GM12878 (cell line): ENCODE measurements around the gene EHD1. TPM values are rescaled to one million over a fixed set of nuclear protein-coding genes. Genes with fewer than 3 reads are reported as not detected.

Source experiments
- CEBPB ChIP-seq, 2 experiments: fragments of 150-350 bp in 1 of 2; IDR thresholded peaks; 2 replicates each; pipeline ENCODE4 v1.6.1; 2012 to 2014; ENCODE audit warnings: low read depth in 2 of 2, low read length in 2 of 2, borderline replicate concordance in 1 of 2, inconsistent platforms in 1 of 2
- CHD2 ChIP-seq: IDR thresholded peaks from 2 replicates; pipeline ENCODE4 v1.6.1; 2011; ENCODE audit warnings: low read depth, low read length, improper control_type of control experiment, borderline replicate concordance
- DPF2 ChIP-seq: fragments of 450-650 bp; IDR thresholded peaks from 2 replicates; pipeline ENCODE4 v1.6.1; 2017; ENCODE audit warnings: mild to moderate bottlenecking
- EP300 ChIP-seq, 2 experiments: fragments of 150-350 bp in 1 of 2; IDR thresholded peaks; 2 replicates each; pipeline ENCODE4 v1.6.1; 2011 to 2012; ENCODE audit warnings: low read depth in 2 of 2, low read length in 2 of 2, borderline replicate concordance in 1 of 2, improper control_type of control experiment in 1 of 2, inconsistent platforms in 1 of 2; ENCODE audit not compliant: control insufficient read depth in 1 of 2
- ESRRA ChIP-seq: IDR thresholded peaks from 2 replicates; pipeline ENCODE4 v1.6.1; 2012; ENCODE audit warnings: mild to moderate bottlenecking, low read length, improper control_type of control experiment
- EZH2 ChIP-seq: IDR thresholded peaks from 2 replicates; pipeline ENCODE4 v1.6.1; 2012; ENCODE audit warnings: low read depth, mild to moderate bottlenecking, control low read depth, inconsistent platforms, low read length, borderline replicate concordance; ENCODE audit not compliant: control insufficient read depth
- FOXK2 ChIP-seq: fragments of 450-650 bp; IDR thresholded peaks from 2 replicates; pipeline ENCODE4 v1.6.1; 2017; ENCODE audit warnings: mild to moderate bottlenecking, moderate library complexity
- HDAC6 ChIP-seq: fragments of 200-600 bp; sonication (generic); IDR thresholded peaks from one replicate; pipeline ENCODE4 v1.8.0; 2017; ENCODE audit warnings: antibody characterized with exemption; ENCODE audit not compliant: unreplicated experiment
- HDGF ChIP-seq: fragments of 450-650 bp; IDR thresholded peaks from 2 replicates; pipeline ENCODE4 v1.6.1; 2016; ENCODE audit warnings: antibody characterized with exemption
- IKZF1 ChIP-seq: fragments of 450-650 bp; conservative IDR thresholded peaks from 2 replicates; pipeline ENCODE4 v1.6.1; 2017; ENCODE audit warnings: antibody characterized with exemption, mild to moderate bottlenecking
- MEF2A ChIP-seq: IDR thresholded peaks from 2 replicates; pipeline ENCODE4 v1.6.1; 2011; ENCODE audit warnings: low read depth, mild to moderate bottlenecking, low read length, moderate library complexity; ENCODE audit not compliant: insufficient read depth
- NFXL1 ChIP-seq: fragments of 450-650 bp; IDR thresholded peaks from 2 replicates; pipeline ENCODE4 v1.6.1; 2017; ENCODE audit warnings: antibody characterized with exemption, mild to moderate bottlenecking, borderline replicate concordance
- NFYA ChIP-seq: IDR thresholded peaks from 2 replicates; pipeline ENCODE4 v1.6.1; 2011; ENCODE audit warnings: low read depth, mild to moderate bottlenecking, low read length, improper control_type of control experiment, borderline replicate concordance
- PAX5 ChIP-seq: IDR thresholded peaks from 2 replicates; pipeline ENCODE4 v1.6.1; 2011; ENCODE audit warnings: low read depth, low read length, borderline replicate concordance
- PML ChIP-seq: IDR thresholded peaks from 2 replicates; pipeline ENCODE4 v1.6.1; 2012; ENCODE audit warnings: low read length, inconsistent platforms
- POLR2AphosphoS2 ChIP-seq: IDR thresholded peaks from 2 replicates; pipeline ENCODE4 v1.6.1; 2011; ENCODE audit warnings: low read depth, mild to moderate bottlenecking, low read length, improper control_type of control experiment, moderate library complexity
- RB1 ChIP-seq: fragments of 450-650 bp; formaldehyde crosslinking; IDR thresholded peaks from 2 replicates; pipeline ENCODE4 v1.6.1; 2017; ENCODE audit warnings: mild to moderate bottlenecking, borderline replicate concordance
- RBBP5 ChIP-seq: fragments of 200-600 bp; sonication (generic); conservative IDR thresholded peaks from 2 replicates; pipeline ENCODE4 v1.6.1; 2016
- WRNIP1 ChIP-seq: IDR thresholded peaks from 2 replicates; pipeline ENCODE4 v1.6.1; 2011; ENCODE audit warnings: low read depth, low read length, improper control_type of control experiment, borderline replicate concordance
- YY1 ChIP-seq: IDR thresholded peaks from 2 replicates; pipeline ENCODE4 v1.6.1; 2011; ENCODE audit warnings: low read depth, mild to moderate bottlenecking, low read length
- ZNF274 ChIP-seq: IDR thresholded peaks from one replicate; pipeline ENCODE4 v1.8.0; 2011; ENCODE audit not compliant: insufficient read length, insufficient read depth
- ZNF592 ChIP-seq: fragments of 450-650 bp; IDR thresholded peaks from 2 replicates; pipeline ENCODE4 v1.6.1; 2017; ENCODE audit warnings: mild to moderate bottlenecking, moderate library complexity
- polyA plus RNA-seq, 11 experiments: library from polyadenylated mRNA; depleted of rRNA in 4 of 11; unstranded in 6 of 11; stranded (reverse) in 5 of 11; fragments of >200 nt; fragmentation: Nextera tagmentation in 4 of 11; fragmentation: Illumina TruSeq in 1 of 11; extraction: Ambion mirVana in 4 of 11; extraction: Trizol in 1 of 11; gene quantifications; 1 replicate in 1 of 11; 2 replicates in 10 of 11; pipeline versions ENCODE4 v1.2.1 to v1.2.3, GENCODE V29; 2011 to 2016; ENCODE audit warnings: inconsistent platforms in 2 of 11, missing spikeins in 2 of 11, low read depth in 1 of 11
- total RNA-seq, 4 experiments: library from RNA; depleted of rRNA in 3 of 4; stranded (reverse); fragments of >200 nt in 3 of 4; fragmentation: Illumina TruSeq in 1 of 4; extraction: Trizol in 1 of 4; gene quantifications; 2 replicates each; pipeline versions ENCODE4 v1.2.1 to v1.2.3, GENCODE V29; 2013 to 2021
- TF ChIP-seq, protein P1 (sequence below): IDR thresholded peaks from 2 replicates; pipeline ENCODE4 v1.6.1; 2011; ENCODE audit warnings: mild to moderate bottlenecking, low read depth, low read length, moderate library complexity; ENCODE audit not compliant: insufficient replicate concordance
- TF ChIP-seq, protein P2 (sequence below): IDR thresholded peaks from 2 replicates; pipeline ENCODE4 v1.6.1; 2011; ENCODE audit warnings: borderline replicate concordance, low read depth, mild to moderate bottlenecking, moderate library complexity, low read length; ENCODE audit not compliant: insufficient read depth, poor library complexity, severe bottlenecking

Gene EHD1
- total and polyA plus RNA-seq, 10 of the 15 experiments (the other 5 are each of a cell fraction or from before 2014, with no cell fraction given), result 1.0 to 165 (median 66.5) TPM

DNA sequence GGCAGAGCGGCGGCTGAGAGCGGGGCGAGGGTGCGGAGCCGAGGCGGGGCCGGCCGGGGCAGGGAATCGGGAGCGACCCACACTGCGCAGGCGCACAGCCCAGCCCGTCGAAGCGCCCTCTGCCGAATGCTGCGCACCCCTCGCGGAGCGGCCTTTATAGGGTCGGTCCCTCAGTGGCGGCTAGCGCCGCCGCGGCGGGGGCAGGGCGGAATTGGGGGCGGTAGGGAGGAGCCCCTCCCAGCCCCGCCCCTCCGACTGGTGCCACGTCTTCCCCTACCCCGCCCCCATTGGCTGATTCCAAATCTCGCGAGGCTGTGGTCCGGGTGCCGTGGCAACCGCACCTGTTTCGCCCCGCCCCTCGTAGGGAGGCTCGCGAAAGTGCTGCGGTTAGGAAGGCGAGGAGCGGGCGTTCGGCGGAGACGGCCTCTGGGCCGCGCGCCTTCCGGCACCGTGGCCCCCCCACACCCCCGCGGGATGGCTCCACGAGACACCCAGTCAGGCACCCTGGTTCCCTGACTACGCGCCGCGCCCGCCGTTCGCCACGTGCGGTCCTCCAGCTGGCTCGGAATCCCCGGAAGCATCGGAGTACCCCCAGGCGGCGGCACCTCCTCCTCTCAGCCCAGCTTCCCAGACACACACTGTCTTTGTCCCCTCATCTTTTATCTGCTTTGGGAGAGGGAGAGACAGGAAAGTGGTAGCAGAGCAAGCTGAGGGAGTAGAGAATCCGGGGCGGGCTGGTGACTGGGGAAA is at the start of gene EHD1 (continued):
- TF ChIP-seq YY1 (peak; percentile 86), RBBP5 (no peak), NFXL1 (no peak), IKZF1 (peak; percentile 89), POLR2AphosphoS2 (peak; percentile 99), CEBPB (IDR thresholded peaks at IDR 0.05; ENCODE audit: borderline replicate concordance in 1 of 2, low read depth in 2 of 2, low read length in 2 of 2) (no peak), RB1 (peak; percentile 69; the same call in 1 of the 2 replicates), ESRRA (peak; percentile 70; the same call in 1 of the 2 replicates), PML (no peak), FOXK2 (no peak), DPF2 (peak; percentile 88), EP300 (IDR thresholded peaks at IDR 0.05; ENCODE audit: borderline replicate concordance in 1 of 2, control insufficient read depth in 1 of 2, low read depth in 2 of 2, low read length in 2 of 2) (0 out of 4 replicates have a peak, but pooled peaks of 1 of the 2 experiments have one; percentile 35), HDGF (peak; percentile 86; the same call in 1 of the 2 replicates), EZH2 (no peak), ZNF592 (0 out of 2 replicates have a peak, but pooled peaks have one; percentile 5), HDAC6 (peak; percentile 56), CHD2 (peak; percentile 99), PAX5 (peak; percentile 69; the same call in 1 of the 2 replicates), ZNF274 (no peak), MEF2A (0 out of 2 replicates have a peak, but pooled peaks have one; percentile 32), NFYA (no peak), WRNIP1 (no peak)
- TF ChIP-seq, protein P1, sequence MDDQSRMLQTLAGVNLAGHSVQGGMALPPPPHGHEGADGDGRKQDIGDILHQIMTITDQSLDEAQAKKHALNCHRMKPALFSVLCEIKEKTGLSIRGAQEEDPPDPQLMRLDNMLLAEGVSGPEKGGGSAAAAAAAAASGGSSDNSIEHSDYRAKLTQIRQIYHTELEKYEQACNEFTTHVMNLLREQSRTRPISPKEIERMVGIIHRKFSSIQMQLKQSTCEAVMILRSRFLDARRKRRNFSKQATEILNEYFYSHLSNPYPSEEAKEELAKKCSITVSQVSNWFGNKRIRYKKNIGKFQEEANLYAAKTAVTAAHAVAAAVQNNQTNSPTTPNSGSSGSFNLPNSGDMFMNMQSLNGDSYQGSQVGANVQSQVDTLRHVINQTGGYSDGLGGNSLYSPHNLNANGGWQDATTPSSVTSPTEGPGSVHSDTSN, result peak; percentile 24
- TF ChIP-seq, protein P2, sequence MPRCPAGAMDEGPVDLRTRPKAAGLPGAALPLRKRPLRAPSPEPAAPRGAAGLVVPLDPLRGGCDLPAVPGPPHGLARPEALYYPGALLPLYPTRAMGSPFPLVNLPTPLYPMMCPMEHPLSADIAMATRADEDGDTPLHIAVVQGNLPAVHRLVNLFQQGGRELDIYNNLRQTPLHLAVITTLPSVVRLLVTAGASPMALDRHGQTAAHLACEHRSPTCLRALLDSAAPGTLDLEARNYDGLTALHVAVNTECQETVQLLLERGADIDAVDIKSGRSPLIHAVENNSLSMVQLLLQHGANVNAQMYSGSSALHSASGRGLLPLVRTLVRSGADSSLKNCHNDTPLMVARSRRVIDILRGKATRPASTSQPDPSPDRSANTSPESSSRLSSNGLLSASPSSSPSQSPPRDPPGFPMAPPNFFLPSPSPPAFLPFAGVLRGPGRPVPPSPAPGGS, result peak; percentile 55
